ENCODE data around the gene FBXL16.

FBXL16 gene

GRCh38 chr16:734208-734980, 28.8 kb upstream of the FBXL16 start:
- DNase-seq, result no peak

GRCh38 chr16:733382-734207, 28.0 kb upstream of the FBXL16 start:
- DNase-seq, result no peak

- DNase-seq, result no peak
These were observed 27.3 kb upstream of the FBXL16 start for GRCh38 chr16:732936-733335.

- no peak for DNase-seq
These were observed 26.7 kb upstream of the FBXL16 start for GRCh38 chr16:732332-732731.

GRCh38 chr16:730666-731509, 25.3 kb upstream of the FBXL16 start:
- no peak for DNase-seq

- no peak for DNase-seq
These were observed 24.4 kb upstream of the FBXL16 start for GRCh38 chr16:729768-730665.

- DNase-seq, result no peak
These were observed 23.5 kb upstream of the FBXL16 start for GRCh38 chr16:728890-729744.

- peak; percentile 66 for DNase-seq
These were observed 22.7 kb upstream of the FBXL16 start for GRCh38 chr16:728131-728889.

GRCh38 chr16:727291-727977, 21.8 kb upstream of the FBXL16 start:
- no peak for DNase-seq

GRCh38 chr16:726438-727290, 21.1 kb upstream of the FBXL16 start, which contains the start of the genes CCDC78 and HAGHL:
Gene CCDC78 (minus strand): TSS chr16:726443. CDS start chr16:726367, 76 bp downstream.
Gene HAGHL (plus strand): TSS chr16:727106. CDS start chr16:727510, 404 bp downstream.
- DNase-seq, result peak; percentile 57

- DNase-seq, result no peak
These were observed 20.5 kb upstream of the FBXL16 start for GRCh38 chr16:726188-726437.

GRCh38 chr16:725463-726187, 20.0 kb upstream of the FBXL16 start:
- DNase-seq, result peak; percentile 31

GRCh38 chr16:725041-725376, 19.4 kb upstream of the FBXL16 start:
- no peak for DNase-seq

- no peak for DNase-seq
These were observed 18.8 kb upstream of the FBXL16 start for GRCh38 chr16:724188-725040.

- no peak for DNase-seq
These were observed 18.1 kb upstream of the FBXL16 start for GRCh38 chr16:723695-724094.

GRCh38 chr16:722835-723633, 17.4 kb upstream of the FBXL16 start:
- DNase-seq, result no peak

Measured in NCI-H345 (cell line).